Mesenchymal stem cell (in vitro differentiated cells and primary cell): ENCODE results near the gene VPS39.

Experiments used
- DNase-seq: peaks from one replicate; pipeline ENCODE4 v3.0.0-alpha.2; 2013
- H2AFZ ChIP-seq: one replicate; pipeline ENCODE4 v1.6.1; 2013; ENCODE audit warnings: low read depth, mild to moderate bottlenecking, control low read depth, inconsistent platforms, low read length, moderate library complexity
- H2AK5ac ChIP-seq: 2 replicates; pipeline ENCODE4 v1.6.1; 2013; ENCODE audit warnings: low read length, moderate library complexity, mild to moderate bottlenecking, inconsistent platforms; ENCODE audit not compliant: severe bottlenecking
- H2BK120ac ChIP-seq: one replicate; pipeline ENCODE4 v1.6.1; 2013; ENCODE audit warnings: low read depth, mild to moderate bottlenecking, inconsistent platforms, low read length, moderate library complexity
- H2BK12ac ChIP-seq, 2 experiments: one replicate each; pipeline ENCODE4 v1.6.1; 2013; ENCODE audit warnings: inconsistent platforms in 2 of 2, low read length in 2 of 2, mild to moderate bottlenecking in 2 of 2, moderate library complexity in 2 of 2, control low read depth in 1 of 2
- H2BK15ac ChIP-seq: one replicate; pipeline ENCODE4 v1.6.1; 2013; ENCODE audit warnings: mild to moderate bottlenecking, low read depth, inconsistent platforms; ENCODE audit not compliant: poor library complexity, severe bottlenecking
- H2BK5ac ChIP-seq: 2 replicates; pipeline ENCODE4 v1.6.1; 2013; ENCODE audit warnings: low read depth, mild to moderate bottlenecking, low read length, control low read depth, inconsistent platforms; ENCODE audit not compliant: poor library complexity, severe bottlenecking
- H3K14ac ChIP-seq, 2 experiments: one replicate each; pipeline ENCODE4 v1.6.1; 2013; ENCODE audit warnings: inconsistent platforms in 2 of 2, low read length in 2 of 2, control low read depth in 1 of 2, mild to moderate bottlenecking in 1 of 2, moderate library complexity in 1 of 2
- H3K18ac ChIP-seq, 2 experiments: one replicate each; pipeline ENCODE4 v1.6.1; 2013; ENCODE audit warnings: inconsistent platforms in 2 of 2, low read length in 2 of 2, control low read depth in 1 of 2, low read depth in 1 of 2, mild to moderate bottlenecking in 1 of 2
- H3K23ac ChIP-seq, 2 experiments: one replicate each; pipeline ENCODE4 v1.6.1; 2013; ENCODE audit warnings: inconsistent platforms in 2 of 2, low read length in 2 of 2, mild to moderate bottlenecking in 2 of 2, moderate library complexity in 2 of 2, control low read depth in 1 of 2
- H3K27ac ChIP-seq: 2 replicates; pipeline ENCODE4 v1.5.1; 2013; ENCODE audit warnings: mild to moderate bottlenecking, moderate library complexity, low read length, control low read depth, inconsistent platforms; ENCODE audit not compliant: poor library complexity, severe bottlenecking
- H3K27me3 ChIP-seq, 2 experiments: 2 replicates each; pipeline versions ENCODE4 v1.6.1 to v1.7.0; 2013; ENCODE audit warnings: low read length in 2 of 2, mild to moderate bottlenecking in 2 of 2, moderate library complexity in 2 of 2, control low read depth in 1 of 2, inconsistent platforms in 1 of 2; ENCODE audit not compliant: control insufficient read depth in 1 of 2, insufficient read depth in 1 of 2
- H3K36me3 ChIP-seq, 2 experiments: 2 replicates each; pipeline versions ENCODE4 v1.6.1 to v1.7.0; 2013; ENCODE audit warnings: low read length in 2 of 2, control low read depth in 1 of 2, inconsistent platforms in 1 of 2, low read depth in 1 of 2, mild to moderate bottlenecking in 1 of 2; ENCODE audit not compliant: insufficient read depth in 2 of 2, control insufficient read depth in 1 of 2
- H3K4ac ChIP-seq, 2 experiments: one replicate each; pipeline ENCODE4 v1.6.1; 2013; ENCODE audit warnings: inconsistent platforms in 2 of 2, low read length in 2 of 2, mild to moderate bottlenecking in 2 of 2, moderate library complexity in 2 of 2, control low read depth in 1 of 2, low read depth in 1 of 2
- H3K4me1 ChIP-seq: 2 replicates; pipeline ENCODE4 v1.6.1; 2013; ENCODE audit warnings: low read depth, low read length, control low read depth; ENCODE audit not compliant: control insufficient read depth, insufficient read depth
- H3K4me2 ChIP-seq: 2 replicates; pipeline ENCODE4 v1.6.1; 2013; ENCODE audit warnings: low read length, mild to moderate bottlenecking, inconsistent platforms; ENCODE audit not compliant: poor library complexity, severe bottlenecking
- H3K4me3 ChIP-seq, 2 experiments: 2 replicates each; pipeline versions ENCODE4 v1.5.1 to v1.7.0; 2013; ENCODE audit warnings: low read length in 2 of 2, mild to moderate bottlenecking in 2 of 2, control low read depth in 1 of 2, low read depth in 1 of 2; ENCODE audit not compliant: insufficient read depth in 1 of 2
- H3K79me1 ChIP-seq: replicated peaks from 2 replicates; pipeline ENCODE4 v1.6.1; 2013; ENCODE audit warnings: mild to moderate bottlenecking, control low read depth, low read length, inconsistent platforms; ENCODE audit not compliant: poor library complexity, severe bottlenecking
- H3K9ac ChIP-seq: 2 replicates; pipeline ENCODE4 v1.7.0; 2013; ENCODE audit warnings: mild to moderate bottlenecking, low read length, moderate library complexity
- H3K9me3 ChIP-seq: 2 replicates; pipeline ENCODE4 v1.7.0; 2013; ENCODE audit warnings: mild to moderate bottlenecking, low read length; ENCODE audit not compliant: control insufficient read depth
- H4K8ac ChIP-seq: one replicate; pipeline ENCODE4 v1.6.1; 2013; ENCODE audit warnings: inconsistent platforms, mild to moderate bottlenecking, low read length, moderate library complexity
- H4K91ac ChIP-seq: one replicate; pipeline ENCODE4 v1.6.1; 2013; ENCODE audit warnings: mild to moderate bottlenecking, low read length, inconsistent platforms
- WGBS: methylation state at CpG from one replicate; pipeline ENCODE4 v1.1.7; 2013; ENCODE audit warnings: mixed read lengths; 5-methylcytosine and 5-hydroxymethylcytosine counted together

Gene VPS39

GRCh38 chr15:42155546-42156242, 52.4 kb downstream of the VPS39 start:
- Histone ChIP-seq H2BK12ac (no peak overlapping the region), H3K36me3 (peaks cover 20 to 21% of the 10 kb centered on the region in 2 experiments), H3K79me1 (no peaks in the 10 kb centered on the region), H2AK5ac (no peak overlapping the region), H3K9me3 (no peaks in the 10 kb centered on the region), H3K27me3 (peaks cover 0 to 24% of the 10 kb centered on the region in 2 experiments), H2BK5ac (no peak overlapping the region), H3K14ac (no peak overlapping the region), H2BK15ac (no peak overlapping the region), H4K91ac (no peak overlapping the region), H3K4me2 (no peak overlapping the region), H2AFZ (no peak overlapping the region), H3K18ac (no peak overlapping the region), H4K8ac (no peak overlapping the region), H2BK120ac (no peak overlapping the region), H3K4ac (no peak overlapping the region), H3K4me3 (no peak overlapping the region), H3K4me1 (peaks cover 36% of the 10 kb centered on the region), H3K23ac (no peak overlapping the region), H3K9ac (no peak overlapping the region), H3K27ac (no peak overlapping the region)
- DNase-seq = no peak
- 81% methylated on average over 27 of the region's 27 CpGs for WGBS

GRCh38 chr15:42154956-42155355, 53.1 kb downstream of the VPS39 start:
- Histone ChIP-seq H3K18ac (no peak overlapping the region), H2AK5ac (no peak overlapping the region), H2BK15ac (no peak overlapping the region), H3K79me1 (no peaks in the 10 kb centered on the region), H4K8ac (no peak overlapping the region), H3K4me1 (peaks cover 36% of the 10 kb centered on the region), H2BK120ac (no peak overlapping the region), H3K27me3 (peaks cover 0 to 30% of the 10 kb centered on the region in 2 experiments), H3K14ac (peak overlapping the region in 1 of 2 experiments; percentile 14), H3K9me3 (no peaks in the 10 kb centered on the region), H2BK12ac (no peak overlapping the region), H3K36me3 (peaks cover 13 to 14% of the 10 kb centered on the region in 2 experiments), H3K4me3 (no peak overlapping the region), H3K9ac (no peak overlapping the region), H2BK5ac (no peak overlapping the region), H3K23ac (no peak overlapping the region), H3K27ac (no peak overlapping the region), H2AFZ (no peak overlapping the region), H4K91ac (no peak overlapping the region), H3K4ac (no peak overlapping the region), H3K4me2 (no peak overlapping the region)
- WGBS = 96% methylated on average over 14 of the region's 14 CpGs
- DNase-seq = no peak

- H3K4ac ChIP-seq = no peak overlapping the region
- no peak overlapping the region for H3K27ac ChIP-seq
- no peak overlapping the region for H3K4me3 ChIP-seq
- DNase-seq = no peak
- no peak overlapping the region for H3K4me2 ChIP-seq
- H3K14ac ChIP-seq = peak overlapping the region in 1 of 2 experiments; percentile 0
- no peak overlapping the region for H3K9ac ChIP-seq
- H4K8ac ChIP-seq = no peak overlapping the region
- 93% methylated on average over 14 of the region's 16 CpGs for WGBS
- H3K27me3 ChIP-seq = peaks cover 0 to 36% of the 10 kb centered on the region in 2 experiments
- H3K9me3 ChIP-seq = no peaks in the 10 kb centered on the region
- no peaks in the 10 kb centered on the region for H3K79me1 ChIP-seq
- H3K36me3 ChIP-seq = peaks cover 7 to 8% of the 10 kb centered on the region in 2 experiments
- H3K23ac ChIP-seq = no peak overlapping the region
- peak overlapping the region; percentile 21 for H4K91ac ChIP-seq
- no peak overlapping the region for H2AK5ac ChIP-seq
- H3K4me1 ChIP-seq = peaks cover 31% of the 10 kb centered on the region
- no peak overlapping the region for H2BK12ac ChIP-seq
- no peak overlapping the region for H2BK5ac ChIP-seq
- no peak overlapping the region for H2BK15ac ChIP-seq
- H3K18ac ChIP-seq = no peak overlapping the region
- H2BK120ac ChIP-seq = no peak overlapping the region
- no peak overlapping the region for H2AFZ ChIP-seq
These were observed 53.7 kb downstream of the VPS39 start for GRCh38 chr15:42154212-42154941.

GRCh38 chr15:42153874-42154211, 54.3 kb downstream of the VPS39 start:
- WGBS = 95% methylated on average over 4 of the region's 4 CpGs
- Histone ChIP-seq H3K27ac (no peak overlapping the region), H3K4me3 (no peak overlapping the region), H3K14ac (no peak overlapping the region), H3K9ac (no peak overlapping the region), H2AFZ (no peak overlapping the region), H3K23ac (no peak overlapping the region), H4K91ac (no peak overlapping the region), H3K4me1 (peaks cover 26% of the 10 kb centered on the region), H3K4ac (no peak overlapping the region), H3K18ac (no peak overlapping the region), H2BK12ac (no peak overlapping the region), H3K36me3 (peaks cover 1 to 3% of the 10 kb centered on the region in 2 experiments), H3K79me1 (no peaks in the 10 kb centered on the region), H3K9me3 (no peaks in the 10 kb centered on the region), H2BK5ac (no peak overlapping the region), H4K8ac (no peak overlapping the region), H2AK5ac (no peak overlapping the region), H2BK15ac (no peak overlapping the region), H3K4me2 (no peak overlapping the region), H3K27me3 (peaks cover 0 to 41% of the 10 kb centered on the region in 2 experiments), H2BK120ac (no peak overlapping the region)
- no peak for DNase-seq
